Measurements from ENCODE around the gene RPL11.

GRCh38 chr1:23701310-23701709 is 9.7 kb downstream of the RPL11 start:
- TF ChIP-seq CTCF (IDR thresholded peaks at IDR 0.05) = no peak
- no peak for TF ChIP-seq EP300 (IDR thresholded peaks at IDR 0.05)
- no peak for TF ChIP-seq POLR2A (IDR thresholded peaks at IDR 0.05)
- TF ChIP-seq POLR2AphosphoS5 (IDR thresholded peaks at IDR 0.05) = no peak
